A549 (cell line): ENCODE data around the gene OSBPL9.
"Not testable (repeated sequence)": the region's sequence is repeated elsewhere in the genome, so short reads cannot be mapped to it uniquely, and the experiment has no call there.

ENCODE experiments used
- BCL3 ChIP-seq: fragments of >200 bp; sonication (Bioruptor Twin); formaldehyde crosslinking; IDR thresholded peaks from 3 replicates; pipeline ENCODE4 v1.6.1; 2016
- ESRRA ChIP-seq: fragments of 150-350 bp; IDR thresholded peaks from 2 replicates; pipeline ENCODE4 v1.6.1; 2014; ENCODE audit warnings: mild to moderate bottlenecking, low read length, borderline replicate concordance
- NR3C1 ChIP-seq: fragments of >200 bp; sonication (Bioruptor Twin); formaldehyde crosslinking; IDR thresholded peaks from 3 replicates; pipeline ENCODE4 v1.6.1; 2017
- POLR2A ChIP-seq: IDR thresholded peaks from 2 replicates; pipeline ENCODE4 v1.6.1; 2012; ENCODE audit warnings: mild to moderate bottlenecking, low read length
- POLR2AphosphoS2 ChIP-seq: conservative IDR thresholded peaks from 2 replicates; pipeline ENCODE4 v1.6.1; 2012; ENCODE audit warnings: low read length, improper control_type of control experiment, inconsistent platforms
- TF ChIP-seq, protein P1 (sequence below): fragments of >200 bp; sonication (Bioruptor Twin); formaldehyde crosslinking; IDR thresholded peaks from 3 replicates; pipeline ENCODE4 v1.5.1; 2016

GRCh38 chr1:51819021-51819420, 202.1 kb downstream of the OSBPL9 start:
- TF ChIP-seq, protein P1, sequence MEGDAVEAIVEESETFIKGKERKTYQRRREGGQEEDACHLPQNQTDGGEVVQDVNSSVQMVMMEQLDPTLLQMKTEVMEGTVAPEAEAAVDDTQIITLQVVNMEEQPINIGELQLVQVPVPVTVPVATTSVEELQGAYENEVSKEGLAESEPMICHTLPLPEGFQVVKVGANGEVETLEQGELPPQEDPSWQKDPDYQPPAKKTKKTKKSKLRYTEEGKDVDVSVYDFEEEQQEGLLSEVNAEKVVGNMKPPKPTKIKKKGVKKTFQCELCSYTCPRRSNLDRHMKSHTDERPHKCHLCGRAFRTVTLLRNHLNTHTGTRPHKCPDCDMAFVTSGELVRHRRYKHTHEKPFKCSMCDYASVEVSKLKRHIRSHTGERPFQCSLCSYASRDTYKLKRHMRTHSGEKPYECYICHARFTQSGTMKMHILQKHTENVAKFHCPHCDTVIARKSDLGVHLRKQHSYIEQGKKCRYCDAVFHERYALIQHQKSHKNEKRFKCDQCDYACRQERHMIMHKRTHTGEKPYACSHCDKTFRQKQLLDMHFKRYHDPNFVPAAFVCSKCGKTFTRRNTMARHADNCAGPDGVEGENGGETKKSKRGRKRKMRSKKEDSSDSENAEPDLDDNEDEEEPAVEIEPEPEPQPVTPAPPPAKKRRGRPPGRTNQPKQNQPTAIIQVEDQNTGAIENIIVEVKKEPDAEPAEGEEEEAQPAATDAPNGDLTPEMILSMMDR: not testable (repeated sequence)
- TF ChIP-seq POLR2A, POLR2AphosphoS2, NR3C1, ESRRA, BCL3: not testable (repeated sequence)
